SK-MEL-5 (cell line): ENCODE measurements around the gene HIGD1B. TPM values are rescaled to one million over a fixed set of nuclear protein-coding genes. Genes with fewer than 3 reads are reported as not detected.

Source experiments
- DNase-seq: peaks from one replicate; pipeline ENCODE4 v3.0.0-alpha.2; 2016; ENCODE audit warnings: low read depth, low spot score
- in situ Hi-C: cut with HindIII; loops from 2 replicates; pipeline ENCODE4 v1.10.0; 2016; ENCODE audit warnings: low sequenced_read_pairs, high pct_unique_total_duplicates, low pct_unique_long_range_greater_than_20kb
- total RNA-seq: library from RNA; depleted of rRNA; stranded (reverse); fragments of >200 nt; shearing (Covaris generic); gene quantifications from 2 replicates; pipeline ENCODE4 v1.2.3, GENCODE V29; 2014

Gene HIGD1B
- total RNA-seq, 1 experiment from 2014 or later = not detected

- in situ Hi-C loops = no loop called here
- peak; percentile 43 for DNase-seq
Observed at GRCh38 chr17:44830359-44831288, 17.1 kb upstream of the HIGD1B start.

- DNase-seq = no peak
- in situ Hi-C loops = no loop called here
Observed at GRCh38 chr17:44831371-44831770, 16.3 kb upstream of the HIGD1B start.

- in situ Hi-C loops = no loop called here
- DNase-seq = no peak
Observed at GRCh38 chr17:44832805-44833204, 14.9 kb upstream of the HIGD1B start.

GRCh38 chr17:44837196-44837595, 10.5 kb upstream of the HIGD1B start:
- in situ Hi-C loops = no loop called here
- no peak for DNase-seq

GRCh38 chr17:44840274-44840673, 7.4 kb upstream of the HIGD1B start:
- no peak for DNase-seq
- in situ Hi-C loops = no loop called here

GRCh38 chr17:44840936-44841335, 6.7 kb upstream of the HIGD1B start:
- in situ Hi-C loops = no loop called here
- DNase-seq = no peak

- in situ Hi-C loops = no loop called here
- peak; percentile 29 for DNase-seq
Observed at GRCh38 chr17:44842748-44843147, 4.9 kb upstream of the HIGD1B start.

GRCh38 chr17:44844390-44844830, 3.3 kb upstream of the HIGD1B start:
- DNase-seq = no peak
- in situ Hi-C loops = no loop called here

- DNase-seq = no peak
- in situ Hi-C loops = no loop called here
Observed at GRCh38 chr17:44846206-44846605, 1.5 kb upstream of the HIGD1B start.

GRCh38 chr17:44848257-44848795, 643 bp downstream of the HIGD1B start:
- in situ Hi-C loops = no loop called here
- no peak for DNase-seq

GRCh38 chr17:44848961-44849489, 1.3 kb downstream of the HIGD1B start:
- in situ Hi-C loops = no loop called here
- DNase-seq = no peak

- DNase-seq = no peak
- in situ Hi-C loops = no loop called here
Observed at GRCh38 chr17:44850025-44850424, 2.3 kb downstream of the HIGD1B start.

GRCh38 chr17:44850612-44851011, 2.9 kb downstream of the HIGD1B start:
- in situ Hi-C loops = no loop called here
- DNase-seq = no peak

- in situ Hi-C loops = no loop called here
- no peak for DNase-seq
Observed at GRCh38 chr17:44854192-44854591, 6.5 kb downstream of the HIGD1B start.

GRCh38 chr17:44859701-44860100, 12.0 kb downstream of the HIGD1B start:
- DNase-seq = no peak
- in situ Hi-C loops = no loop called here

GRCh38 chr17:44862278-44862914, 14.7 kb downstream of the HIGD1B start:
- DNase-seq = no peak
- in situ Hi-C loops = no loop called here

- no peak for DNase-seq
- in situ Hi-C loops = no loop called here
Observed at GRCh38 chr17:44863061-44863918, 15.6 kb downstream of the HIGD1B start.

- DNase-seq = no peak
- in situ Hi-C loops = no loop called here
Observed at GRCh38 chr17:44864831-44865230, 17.1 kb downstream of the HIGD1B start.
